Lower lobe of right lung (tissue), 2 donors: ENCODE data around the gene ZAP70. TPM values are rescaled to one million over a fixed set of nuclear protein-coding genes. Genes with fewer than 3 reads are reported as not detected.

Experiments
- ATAC-seq, 2 donors: fragments of 200-7000 bp; cut with Tn5 transposase; one replicate each; pipeline ENCODE4 v1.9.1; 2020 to 2022; ENCODE audit warnings: mild to moderate bottlenecking in 2 of 2, moderate library complexity in 2 of 2
- DNase-seq: peaks from one replicate; pipeline ENCODE4 v3.0.0-alpha.2; 2020
- H3K27ac ChIP-seq: fragments of 200-600 bp; one replicate; pipeline ENCODE4 v1.8.0; 2022
- H3K27me3 ChIP-seq: fragments of 200-600 bp; one replicate; pipeline ENCODE4 v1.8.0; 2022; ENCODE audit warnings: low read depth
- H3K36me3 ChIP-seq: fragments of 200-600 bp; one replicate; pipeline ENCODE4 v1.8.0; 2022; ENCODE audit warnings: mild to moderate bottlenecking
- H3K4me1 ChIP-seq: fragments of 200-600 bp; one replicate; pipeline ENCODE4 v1.8.0; 2022
- H3K4me3 ChIP-seq: fragments of 200-600 bp; one replicate; pipeline ENCODE4 v1.8.0; 2022; ENCODE audit warnings: mild to moderate bottlenecking
- H3K9me3 ChIP-seq: fragments of 200-600 bp; one replicate; pipeline ENCODE4 v1.8.0; 2022
- CTCF ChIP-seq: fragments of 200-600 bp; IDR thresholded peaks from one replicate; pipeline ENCODE4 v1.8.0; 2022; ENCODE audit warnings: antibody characterized with exemption, mild to moderate bottlenecking
- intact Hi-C: fragments of 100-400 bp; cut with DNase I; formaldehyde crosslinking; loops from one replicate; pipeline ENCODE4 v1.11.0; 2022
- total RNA-seq: library from RNA; stranded (reverse); fragmentation: NEBNext Ultra II Directional; extraction: Animal tissue kit (Norgen Biotek cat#: 25700); gene quantifications from one replicate; pipeline ENCODE4 v1.2.1, GENCODE V29; 2021
- donor health status: DM: no; HTN: yes; CAD: no; lungs with severe emphysema.

The ZAP70 gene
- total RNA-seq, 1 donor from 2014 or later, result 8.8 TPM

- TF ChIP-seq CTCF, result no peak
- Histone ChIP-seq H3K27ac (no peak overlapping the region), H3K4me3 (no peak overlapping the region), H3K27me3 (no peaks in the 10 kb centered on the region), H3K9me3 (no peaks in the 10 kb centered on the region), H3K36me3 (peaks cover 55% of the 10 kb centered on the region), H3K4me1 (no peaks in the 10 kb centered on the region)
- DNase-seq (no peak), ATAC-seq (no peak)
- intact Hi-C loops, result no loop called here
Observed at GRCh38 chr2:97754690-97755346, 41.4 kb downstream of the ZAP70 start.

- DNase-seq (no peak), ATAC-seq (no peak)
- H3K9me3 ChIP-seq, result no peaks in the 10 kb centered on the region
- H3K4me3 ChIP-seq, result no peak overlapping the region
- TF ChIP-seq CTCF, result no peak
- H3K27ac ChIP-seq, result no peak overlapping the region
- intact Hi-C loops, result no loop called here
- H3K4me1 ChIP-seq, result no peaks in the 10 kb centered on the region
- H3K36me3 ChIP-seq, result peaks cover 62% of the 10 kb centered on the region
- no peaks in the 10 kb centered on the region for H3K27me3 ChIP-seq
Observed at GRCh38 chr2:97755491-97755890, 42.1 kb downstream of the ZAP70 start.

GRCh38 chr2:97757062-97757461 lies 43.7 kb downstream of the ZAP70 start:
- DNase-seq (no peak), ATAC-seq (no peak)
- Histone ChIP-seq H3K4me3 (no peak overlapping the region), H3K27me3 (no peaks in the 10 kb centered on the region), H3K4me1 (no peaks in the 10 kb centered on the region), H3K36me3 (peaks cover 78% of the 10 kb centered on the region), H3K9me3 (no peaks in the 10 kb centered on the region), H3K27ac (no peak overlapping the region)
- TF ChIP-seq CTCF, result no peak
- intact Hi-C loops, result no loop called here

GRCh38 chr2:97758131-97758705 lies 44.8 kb downstream of the ZAP70 start:
- Histone ChIP-seq H3K9me3 (no peaks in the 10 kb centered on the region), H3K4me1 (no peaks in the 10 kb centered on the region), H3K27me3 (no peaks in the 10 kb centered on the region), H3K27ac (no peak overlapping the region), H3K36me3 (peaks cover 87% of the 10 kb centered on the region), H3K4me3 (no peak overlapping the region)
- intact Hi-C loops, result no loop called here
- DNase-seq (no peak), ATAC-seq (no peak)
- TF ChIP-seq CTCF, result no peak

GRCh38 chr2:97759727-97760407 lies 46.5 kb downstream of the ZAP70 start:
- ATAC-seq (no peak), DNase-seq (no peak)
- Histone ChIP-seq H3K4me3 (no peak overlapping the region), H3K36me3 (peaks cover 98% of the 10 kb centered on the region), H3K27ac (no peak overlapping the region), H3K9me3 (no peaks in the 10 kb centered on the region), H3K27me3 (no peaks in the 10 kb centered on the region), H3K4me1 (no peaks in the 10 kb centered on the region)
- TF ChIP-seq CTCF, result no peak
- intact Hi-C loops, result no loop called here
